ENCODE measurements around the gene CDC6.
A peak's percentile ranks its signal among the peaks of the same experiment; 100 is the strongest.

CDC6 gene

GRCh38 chr17:40323391-40324381 lies 36.0 kb downstream of the CDC6 start:
- peak; percentile 66 for DNase-seq

GRCh38 chr17:40325156-40326013 lies 37.7 kb downstream of the CDC6 start:
- no peak for DNase-seq

GRCh38 chr17:40326014-40326831 lies 38.5 kb downstream of the CDC6 start:
- DNase-seq = peak; percentile 52

GRCh38 chr17:40326832-40327199 lies 39.1 kb downstream of the CDC6 start:
- no peak for DNase-seq

GRCh38 chr17:40327244-40327729 lies 39.6 kb downstream of the CDC6 start:
- no peak for DNase-seq

- DNase-seq = no peak
These were observed 40.2 kb downstream of the CDC6 start for GRCh38 chr17:40327735-40328385.

- no peak for DNase-seq
These were observed 40.7 kb downstream of the CDC6 start for GRCh38 chr17:40328386-40328766.

- DNase-seq = no peak
These were observed 42.4 kb downstream of the CDC6 start for GRCh38 chr17:40329839-40330794.

GRCh38 chr17:40330850-40331470 lies 43.3 kb downstream of the CDC6 start:
- no peak for DNase-seq

GRCh38 chr17:40331743-40332641 lies 44.3 kb downstream of the CDC6 start:
- no peak for DNase-seq

GRCh38 chr17:40333781-40334448 lies 46.2 kb downstream of the CDC6 start:
- DNase-seq = no peak

- DNase-seq = no peak
These were observed 47.9 kb downstream of the CDC6 start for GRCh38 chr17:40335620-40336019.

- DNase-seq = no peak
These were observed 49.7 kb downstream of the CDC6 start for GRCh38 chr17:40337351-40337750.

GRCh38 chr17:40338058-40338457 lies 50.4 kb downstream of the CDC6 start:
- DNase-seq = no peak

GRCh38 chr17:40338941-40339649 lies 51.4 kb downstream of the CDC6 start:
- no peak for DNase-seq

GRCh38 chr17:40340327-40340726 lies 52.6 kb downstream of the CDC6 start:
- no peak for DNase-seq

- peak; percentile 72 for DNase-seq
These were observed 53.5 kb downstream of the CDC6 start for GRCh38 chr17:40340880-40341807.
